Left cardiac atrium (tissue), 4 donors: ENCODE measurements around the gene POLR2F. TPM values are rescaled to one million over a fixed set of nuclear protein-coding genes. Genes with fewer than 3 reads are reported as not detected.

Experiments
- ATAC-seq, 2 donors: fragments of 200-7000 bp; cut with Tn5 transposase; one replicate each; pipeline ENCODE4 v1.9.1; 2020; ENCODE audit warnings: mild to moderate bottlenecking in 2 of 2, moderate library complexity in 2 of 2
- DNase-seq: peaks from one replicate; pipeline ENCODE4 v3.0.0-alpha.2; 2020
- intact Hi-C, 2 donors: fragments of 100-400 bp; cut with DNase I; formaldehyde crosslinking; loops; one replicate each; pipeline versions ENCODE4 v1.14.1 to v1.15.1; 2022 to 2023
- long read RNA-seq: library from polyadenylated mRNA; unstranded; transcript quantifications from one replicate; pipeline ENCODE4 v2.0.0, GENCODE V29; 2021
- total RNA-seq, 2 donors: library from RNA; stranded (reverse); fragmentation: NEBNext Ultra II Directional; extraction: Animal tissue kit (Norgen Biotek cat#: 25700); gene quantifications; one replicate each; pipeline ENCODE4 v1.2.1, GENCODE V29; 2021
- donor health status: DM: no; HTN: yes; CAD: no.
- donor health status: DM: no; HTN: yes; CAD: no; lungs with severe emphysema.
- donor health status: DM: yes; HTN: yes; CAD: no.
- donor health status: Dilated cardiomyopathy.

POLR2F gene
- 10 to 100 TPM; 62.6 to 68.1 TPM for total RNA-seq
- long read RNA-seq, partial matches to known transcripts: 0 of 2 reads
- long read RNA-seq, other reads (novel, unspliced or antisense): 1 of 2 reads

DNA sequence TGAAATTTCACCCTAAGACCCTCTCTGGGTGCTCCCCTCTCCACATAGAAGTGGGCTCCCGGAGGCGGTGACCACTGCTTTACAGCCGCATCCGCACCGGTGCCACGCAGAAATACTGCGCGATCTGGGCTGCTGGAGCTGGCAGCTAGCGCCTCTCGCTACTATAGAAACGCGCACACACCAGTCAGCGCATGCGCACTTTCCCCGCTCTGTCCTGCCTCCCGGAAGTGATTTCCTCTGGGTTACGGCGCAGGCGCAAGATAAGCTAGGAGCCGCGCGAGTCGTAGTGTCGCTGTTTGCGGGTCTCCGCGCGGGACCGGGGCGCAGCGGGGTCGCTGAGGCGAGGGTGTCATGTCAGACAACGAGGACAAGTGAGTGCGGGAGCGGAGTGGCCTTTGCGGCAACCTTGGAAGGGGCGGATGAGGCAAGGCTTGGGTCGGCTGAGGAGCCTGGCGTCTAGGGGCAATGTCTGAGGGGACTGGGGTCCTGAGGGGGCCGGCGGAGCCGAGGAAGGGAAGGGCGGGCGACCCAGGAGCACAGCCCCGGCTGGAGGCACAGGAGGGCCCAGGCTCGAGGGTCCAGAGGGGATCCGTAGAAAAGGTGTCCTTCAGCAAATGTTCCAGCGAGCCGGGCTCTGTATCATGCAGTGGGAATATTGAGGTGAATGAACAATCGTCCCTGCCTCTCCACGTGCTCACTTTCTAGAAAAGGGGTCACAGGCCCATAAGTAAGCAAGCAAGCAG, at the start of gene POLR2F, which contains the start of gene C22orf23:
Gene POLR2F (plus strand): TSS at position 263 of the 743 bp plus-strand sequence. CDS start 89 bp downstream, at position 352.
Gene C22orf23 (minus strand): TSS at position 165 of the 743 bp plus-strand sequence. CDS start 452 bp downstream, outside the sequence.
- peak; percentile 98 for DNase-seq
- peak; percentile 98 to 99 for ATAC-seq
- intact Hi-C loops: no loop called here

DNA sequence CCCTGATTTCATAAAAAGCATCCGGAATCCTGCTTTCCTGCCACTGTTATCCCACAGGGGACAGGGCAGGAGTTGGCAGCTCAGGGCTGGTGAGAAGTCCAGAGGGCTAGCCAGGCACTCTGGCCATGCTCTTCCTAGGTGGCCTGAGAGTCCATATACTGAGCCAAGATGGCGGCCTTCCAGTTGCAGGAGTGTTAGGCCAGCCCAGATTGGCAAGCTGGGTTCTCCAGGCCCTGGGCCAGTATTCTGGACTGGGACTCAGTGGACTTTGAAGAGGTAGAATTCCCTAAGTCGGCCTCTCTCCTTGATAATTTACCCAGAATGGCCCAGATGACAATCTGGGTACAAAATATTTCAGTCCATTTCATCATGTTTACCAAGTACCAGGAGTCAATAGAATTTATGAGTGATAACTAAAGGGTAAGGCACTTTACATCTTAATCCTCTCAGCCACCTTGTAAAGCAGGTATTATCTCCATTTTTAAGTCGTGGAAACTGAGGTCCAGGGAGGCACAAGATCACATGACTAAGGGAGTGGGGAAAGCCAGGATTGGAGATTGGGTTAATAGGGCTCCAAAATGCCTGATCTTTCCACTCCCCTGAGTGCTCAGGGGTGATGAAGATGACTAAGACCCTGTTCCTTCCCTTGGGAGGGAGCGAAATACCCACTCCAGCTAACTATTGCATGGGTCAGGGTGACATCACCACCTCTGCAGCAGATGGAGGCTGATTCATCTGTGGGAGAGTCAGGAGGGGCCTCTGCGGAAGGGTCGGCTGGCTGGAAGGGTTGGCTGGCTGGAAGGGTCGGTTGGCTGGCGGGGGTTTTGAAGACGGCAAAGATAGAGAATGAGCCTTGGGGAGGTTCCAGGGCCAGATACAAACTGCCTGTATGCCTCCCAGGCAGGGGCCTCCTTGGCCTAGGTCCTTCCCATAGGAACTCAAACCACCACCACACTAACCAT, 48.6 kb upstream of the POLR2F start:
- intact Hi-C loops: no loop called here
- DNase-seq: peak; percentile 79

DNA sequence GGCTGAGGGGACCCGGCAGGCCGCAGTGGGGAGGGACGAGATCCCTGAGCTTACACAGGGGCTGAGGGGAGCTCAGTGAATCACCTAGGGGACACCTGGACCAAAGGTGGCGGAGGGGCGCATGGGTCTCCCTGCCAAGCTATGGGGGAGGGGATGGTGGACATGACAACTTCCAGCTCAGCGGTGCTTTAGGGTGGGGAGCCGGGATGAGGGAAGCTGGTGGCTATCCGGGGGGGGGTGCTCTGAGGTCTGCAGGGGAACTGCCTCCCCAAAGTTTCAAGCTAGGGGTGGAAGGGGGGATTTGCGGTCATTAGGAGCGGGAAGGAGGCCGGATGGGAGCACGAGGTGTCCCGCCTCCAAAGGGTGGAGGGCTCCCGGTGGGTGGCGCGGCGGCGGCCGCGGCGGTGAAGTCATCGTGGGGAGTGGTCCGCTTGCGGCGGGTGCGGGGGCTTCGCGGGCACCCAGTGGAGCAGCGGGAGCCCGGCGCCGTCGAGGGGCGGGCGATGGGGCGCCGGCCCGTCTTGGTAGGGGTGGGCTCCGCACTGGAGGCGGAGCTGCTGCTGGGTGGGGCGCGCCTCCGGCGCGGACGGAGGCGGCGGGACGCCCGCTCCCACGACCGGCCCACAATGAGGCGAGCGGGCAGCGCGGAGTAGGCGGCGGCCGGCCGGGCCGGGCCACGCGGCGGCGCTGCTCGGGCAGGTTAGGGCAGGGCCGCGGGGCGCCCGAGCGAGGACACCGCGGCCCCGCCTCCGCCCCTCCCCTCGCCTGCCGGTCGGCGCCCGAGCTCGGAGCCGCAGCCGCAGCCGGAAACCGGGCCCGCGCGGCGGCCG, 47.8 kb upstream of the POLR2F start, which contains the start of gene MICALL1:
Gene MICALL1 (plus strand): TSS at position 764 of the 830 bp plus-strand sequence. CDS start 126 bp downstream, outside the sequence.
- intact Hi-C loops: loop anchor here in 1 of 2 donors (1.0 kb wide), 1 partner anchor 29 kb away; no protein-coding TSS in a partner anchor
- ATAC-seq: peak; percentile 89 to 90
- peak; percentile 80 for DNase-seq

More for the DNA sequence above, 48.6 kb upstream of the POLR2F start:
- ATAC-seq: peak; percentile 61 to 91

DNA sequence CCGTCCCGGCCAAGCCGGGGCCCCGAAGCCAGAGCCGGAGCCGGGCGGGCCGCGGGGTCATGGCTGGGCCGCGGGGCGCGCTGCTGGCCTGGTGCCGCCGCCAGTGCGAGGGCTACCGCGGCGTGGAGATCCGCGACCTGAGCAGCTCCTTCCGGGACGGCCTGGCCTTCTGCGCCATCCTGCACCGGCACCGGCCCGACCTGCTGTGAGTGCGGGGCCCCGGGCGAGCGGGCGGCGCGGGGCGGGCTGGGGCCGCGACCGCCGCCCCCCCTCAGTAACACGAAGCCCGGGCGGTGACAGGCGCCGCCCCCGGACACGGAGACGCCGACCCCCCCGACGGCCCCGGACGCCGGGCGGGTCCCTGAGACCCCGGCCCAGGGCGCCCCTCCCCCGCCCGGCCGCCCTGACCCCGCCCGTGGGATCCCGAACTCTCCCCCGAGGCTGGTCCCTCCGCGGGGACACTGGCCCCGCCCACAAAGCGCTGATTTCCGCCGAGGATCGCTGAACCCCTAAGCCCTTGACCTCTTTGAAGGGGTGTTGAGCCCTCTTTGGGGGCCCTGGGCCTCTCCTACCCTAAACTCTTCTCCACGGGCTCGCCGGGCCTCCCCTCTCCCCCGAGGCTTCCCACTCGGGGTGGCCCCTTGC, 47.0 kb upstream of the POLR2F start:
- ATAC-seq: peak in 1 of 2 donors; percentile 6
- DNase-seq: peak; percentile 51
- intact Hi-C loops: loop anchor here in 1 of 2 donors (1.0 kb wide), 1 partner anchor 28 kb away; no protein-coding TSS in a partner anchor

- intact Hi-C loops: no loop called here
- no peak for ATAC-seq
- no peak for DNase-seq
Observed at GRCh38 chr22:37907036-37907954, 46.2 kb upstream of the POLR2F start.

- ATAC-seq: no peak
Observed at GRCh38 chr22:37909766-37910165, 43.7 kb upstream of the POLR2F start.

DNA sequence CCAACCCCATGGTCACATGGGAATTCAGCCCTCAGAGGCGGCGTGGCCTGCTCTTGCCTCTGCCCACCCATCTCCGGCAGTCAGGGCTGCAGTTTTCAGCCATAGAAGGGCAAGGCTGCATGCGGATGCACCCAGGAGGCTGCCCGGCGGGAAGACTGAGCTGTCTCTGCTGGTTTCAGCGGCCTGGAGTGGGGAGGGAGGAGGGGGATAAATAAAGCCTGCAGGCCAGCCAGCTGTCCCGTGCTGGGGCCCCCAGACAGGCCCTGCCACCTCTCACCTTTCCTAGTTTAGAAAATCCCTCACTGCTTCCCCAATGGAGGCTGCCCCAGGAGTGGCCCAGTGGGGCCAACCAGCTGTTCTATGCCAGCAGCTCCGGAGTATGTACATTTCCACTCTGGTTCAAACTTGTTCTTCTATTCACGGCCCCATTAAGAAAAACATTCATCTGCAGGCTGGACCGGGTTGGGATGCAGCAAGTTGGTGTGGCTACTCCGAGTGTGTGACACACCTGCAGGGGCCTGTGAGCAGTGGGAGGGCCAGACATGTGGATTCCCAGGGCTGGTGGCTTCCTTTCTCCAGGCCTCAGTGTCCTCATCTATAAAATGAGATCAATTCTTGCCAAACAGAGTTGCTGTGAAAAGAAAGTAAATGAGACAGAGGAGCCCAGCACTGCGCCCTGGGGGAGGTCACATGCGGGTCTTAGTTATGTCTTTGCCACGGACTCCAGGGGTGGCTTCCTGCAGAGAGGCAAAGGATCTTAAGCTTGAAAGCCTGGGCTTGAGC, 42.4 kb upstream of the POLR2F start:
- intact Hi-C loops: no loop called here
- ATAC-seq: no peak
- DNase-seq: no peak

More at GRCh38 chr22:37909766-37910165, 43.7 kb upstream of the POLR2F start:
- intact Hi-C loops: no loop called here
- no peak for DNase-seq

DNA sequence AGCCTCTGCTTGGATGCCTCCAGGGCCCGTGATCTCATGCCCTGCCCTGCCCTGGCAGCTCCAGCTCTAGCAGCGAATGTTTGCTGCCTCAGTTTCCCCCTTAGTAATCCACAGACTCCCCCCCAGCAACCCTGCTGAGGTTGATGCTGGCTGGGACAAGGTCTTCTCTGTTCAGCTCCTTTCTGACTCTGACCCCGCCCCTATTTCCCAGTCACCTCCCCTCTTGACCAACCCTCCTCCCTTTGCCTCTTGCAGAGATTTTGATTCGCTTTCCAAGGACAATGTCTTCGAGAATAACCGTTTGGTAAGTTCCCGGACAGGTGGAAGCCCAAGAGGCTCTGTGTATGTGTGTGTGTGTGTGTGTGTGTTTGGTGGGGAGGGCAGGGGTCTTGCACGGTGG, 41.8 kb upstream of the POLR2F start:
- ATAC-seq (no peak), DNase-seq (no peak)
- intact Hi-C loops: no loop called here

GRCh38 chr22:37912171-37912570, 41.3 kb upstream of the POLR2F start:
- no peak for ATAC-seq
- DNase-seq: no peak
- intact Hi-C loops: no loop called here

DNA sequence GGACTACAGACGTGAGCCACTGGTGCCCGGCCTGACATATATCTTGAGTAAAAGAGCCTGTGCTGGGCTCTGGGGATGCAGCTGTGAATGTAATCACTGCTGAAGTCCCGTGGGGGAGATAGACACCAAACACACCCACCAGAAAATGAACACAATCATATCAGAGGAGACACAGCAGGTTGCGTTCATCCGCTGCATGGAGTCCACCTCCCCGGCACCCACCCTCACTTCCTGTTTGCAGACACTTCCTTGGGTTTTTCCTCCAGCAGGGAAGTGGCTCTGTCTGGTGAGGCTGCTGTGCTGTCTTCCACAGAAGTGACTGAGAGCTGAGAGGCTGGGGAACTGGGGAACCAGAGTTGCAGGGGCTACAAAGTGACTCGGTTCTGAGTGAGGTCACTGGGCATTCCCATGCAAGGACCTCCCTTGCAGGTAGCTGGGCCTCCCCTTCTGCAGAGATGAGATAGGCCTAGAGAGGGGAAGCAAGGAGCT, 40.2 kb upstream of the POLR2F start:
- peak in 1 of 2 donors; percentile 24 for ATAC-seq
- no peak for DNase-seq
- intact Hi-C loops: no loop called here

GRCh38 chr22:37916311-37916710, 37.2 kb upstream of the POLR2F start:
- ATAC-seq: no peak

GRCh38 chr22:37917874-37918548, 35.5 kb upstream of the POLR2F start:
- intact Hi-C loops: no loop called here
- ATAC-seq (no peak), DNase-seq (no peak)

More at GRCh38 chr22:37916311-37916710, 37.2 kb upstream of the POLR2F start:
- intact Hi-C loops: no loop called here
- no peak for DNase-seq

DNA sequence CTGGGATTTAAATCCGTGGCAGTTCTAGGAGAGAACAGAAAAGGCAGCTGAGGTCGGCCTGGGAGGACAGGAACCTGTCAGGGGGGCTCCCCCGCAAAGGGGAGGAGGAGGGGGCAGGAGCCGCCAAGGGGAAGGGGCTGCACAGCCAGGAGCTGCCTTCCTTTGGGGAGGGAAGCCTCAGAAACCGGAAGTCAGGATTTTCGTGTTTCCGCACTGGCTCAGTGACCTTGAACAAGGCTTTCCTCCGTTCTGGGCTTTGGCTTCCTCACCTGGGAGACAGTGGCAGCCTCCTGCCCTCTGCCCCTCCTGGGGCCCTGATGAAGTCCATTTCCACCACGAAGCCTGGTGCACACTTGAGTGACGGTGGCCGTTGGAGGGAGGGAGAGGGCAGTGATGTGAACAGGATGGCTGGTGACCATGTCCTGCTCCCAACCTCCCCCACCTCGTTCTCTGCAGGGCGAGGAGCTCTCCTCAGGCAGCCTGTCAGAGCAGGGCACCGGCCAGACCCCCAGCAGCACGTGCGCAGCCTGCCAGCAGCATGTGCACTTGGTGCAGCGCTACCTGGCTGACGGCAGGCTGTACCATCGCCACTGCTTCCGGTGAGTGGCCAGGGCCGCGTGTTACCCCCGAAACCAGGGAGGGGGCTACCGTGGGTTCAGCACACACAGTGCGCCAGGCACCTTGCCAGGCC, 34.8 kb upstream of the POLR2F start:
- DNase-seq: no peak
- no peak for ATAC-seq
- intact Hi-C loops: no loop called here

DNA sequence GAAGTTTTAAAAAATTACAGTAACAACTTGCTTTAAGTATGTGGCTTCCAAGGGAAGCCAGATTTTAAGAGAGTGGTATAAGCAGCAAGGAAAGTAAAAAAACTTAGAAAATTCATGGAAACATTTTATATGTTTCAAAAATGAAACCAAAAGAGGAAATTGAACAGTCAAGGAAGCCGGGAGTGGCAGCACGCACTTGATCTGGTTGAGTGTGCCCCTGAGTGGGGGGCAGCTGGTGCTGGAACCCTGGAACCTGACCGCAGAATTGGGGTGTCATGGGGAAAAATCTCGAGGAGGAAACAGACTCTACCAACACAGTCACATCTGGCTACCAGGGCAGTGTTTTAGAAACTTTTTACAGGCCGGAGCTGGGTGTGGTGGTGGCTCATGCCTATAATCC, 33.4 kb upstream of the POLR2F start:
- DNase-seq: no peak
- no peak for ATAC-seq
- intact Hi-C loops: no loop called here

GRCh38 chr22:37922191-37922590, 31.3 kb upstream of the POLR2F start:
- ATAC-seq (no peak), DNase-seq (no peak)
- intact Hi-C loops: no loop called here
